Stimulated activated effector memory CD8-positive, alpha-beta T cell treated with anti-CD3 and anti-CD28 coated beads, Interleukin-12 subunit alpha, Interleukin-12 subunit beta, amount 100 ng/mL, for 72 hours (primary cell): ENCODE results near the gene SLC5A2.

Source experiments
- ATAC-seq: fragments of 150-1000 bp; cut with Tn5 transposase; 2 replicates; pipeline ENCODE4 v1.10.0; 2021
- DNase-seq, 2 donors: peaks; one replicate each; pipeline ENCODE4 v3.0.0; 2021 to 2022; ENCODE audit warnings: low spot score in 2 of 2
- H3K27ac Mint-ChIP-seq: one replicate; pipeline ENCODE4 v1.8.0; 2022; ENCODE audit warnings: mild to moderate bottlenecking, mixed read lengths
- H3K36me3 Mint-ChIP-seq: one replicate; pipeline ENCODE4 v1.8.0; 2022; ENCODE audit warnings: mild to moderate bottlenecking, mixed read lengths
- H3K4me1 Mint-ChIP-seq: one replicate; pipeline ENCODE4 v1.8.0; 2022; ENCODE audit warnings: mixed read lengths
- H3K4me3 Mint-ChIP-seq: one replicate; pipeline ENCODE4 v1.8.0; 2022; ENCODE audit warnings: mild to moderate bottlenecking, mixed read lengths
- H3K9me3 Mint-ChIP-seq: one replicate; pipeline ENCODE4 v1.8.0; 2022; ENCODE audit warnings: mixed read lengths

The SLC5A2 gene

DNA sequence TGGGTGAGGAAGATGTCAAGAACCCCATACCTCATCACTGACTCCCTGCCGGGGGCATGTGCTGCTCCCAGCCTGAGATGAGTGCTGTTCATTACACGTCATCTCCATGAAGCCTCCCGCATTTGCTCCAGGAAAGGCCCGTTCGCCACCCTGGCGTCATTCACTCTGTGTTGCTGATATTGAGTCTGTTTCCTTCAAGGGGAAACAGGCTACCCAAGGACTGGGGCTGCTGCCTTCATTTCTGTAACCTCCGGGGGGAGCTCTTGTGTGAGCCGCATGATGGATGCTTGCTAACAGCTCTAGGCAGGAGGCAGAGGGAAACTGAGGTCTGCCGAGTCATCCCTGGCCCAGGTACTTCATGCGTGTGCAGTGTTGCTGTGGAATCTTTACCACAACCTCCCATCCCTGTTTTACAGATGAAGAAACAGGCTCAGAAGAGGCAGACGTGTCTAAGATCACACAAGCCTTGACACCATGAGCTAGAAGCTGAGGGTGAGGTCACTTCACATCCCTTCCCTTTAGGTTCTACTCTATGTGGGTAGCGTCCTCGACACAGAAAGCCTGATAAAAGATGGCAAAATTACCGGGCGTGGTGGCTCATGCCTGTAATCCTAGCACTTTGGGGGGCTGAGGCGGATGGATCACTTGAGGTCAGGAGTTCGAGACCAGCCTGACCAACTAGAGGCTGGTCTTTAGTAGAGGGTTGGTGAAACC, 27.2 kb upstream of the SLC5A2 start:
- Mint-ChIP-seq H3K4me1 (peaks cover 53% of the 10 kb centered on the region), H3K27ac (peak overlapping the region; percentile 81), H3K4me3 (peak overlapping the region; percentile 84), H3K36me3 (peaks cover 53% of the 10 kb centered on the region), H3K9me3 (no peaks in the 10 kb centered on the region)
- no peak for DNase-seq
- ATAC-seq = no peak

GRCh38 chr16:31456988-31457360, 25.9 kb upstream of the SLC5A2 start:
- H3K9me3 Mint-ChIP-seq = no peaks in the 10 kb centered on the region
- peaks cover 54% of the 10 kb centered on the region for H3K4me1 Mint-ChIP-seq
- peak overlapping the region; percentile 84 for H3K4me3 Mint-ChIP-seq
- H3K36me3 Mint-ChIP-seq = peaks cover 53% of the 10 kb centered on the region
- ATAC-seq (no peak), DNase-seq (no peak)
- H3K27ac Mint-ChIP-seq = no peak overlapping the region

GRCh38 chr16:31458073-31458843, 24.7 kb upstream of the SLC5A2 start:
- ATAC-seq (peak; percentile 2), DNase-seq (peak; percentile 45 to 82)
- peak overlapping the region; percentile 98 for H3K27ac Mint-ChIP-seq
- no peaks in the 10 kb centered on the region for H3K9me3 Mint-ChIP-seq
- H3K4me3 Mint-ChIP-seq = peak overlapping the region; percentile 84
- H3K4me1 Mint-ChIP-seq = peaks cover 58% of the 10 kb centered on the region
- peaks cover 63% of the 10 kb centered on the region for H3K36me3 Mint-ChIP-seq

GRCh38 chr16:31458844-31459686, 23.9 kb upstream of the SLC5A2 start, which contains the start of gene ARMC5:
ARMC5 (plus strand) TSS chr16:31459501; CDS start chr16:31459525, 24 bp downstream.
- Mint-ChIP-seq H3K36me3 (peaks cover 67% of the 10 kb centered on the region), H3K9me3 (no peaks in the 10 kb centered on the region), H3K4me1 (peaks cover 53% of the 10 kb centered on the region), H3K4me3 (peak within 1 kb of the TSS; percentile 84), H3K27ac (peak within 1 kb of the TSS; percentile 98)
- DNase-seq = peak; percentile 88 to 98
- ATAC-seq = peak; percentile 83

DNA sequence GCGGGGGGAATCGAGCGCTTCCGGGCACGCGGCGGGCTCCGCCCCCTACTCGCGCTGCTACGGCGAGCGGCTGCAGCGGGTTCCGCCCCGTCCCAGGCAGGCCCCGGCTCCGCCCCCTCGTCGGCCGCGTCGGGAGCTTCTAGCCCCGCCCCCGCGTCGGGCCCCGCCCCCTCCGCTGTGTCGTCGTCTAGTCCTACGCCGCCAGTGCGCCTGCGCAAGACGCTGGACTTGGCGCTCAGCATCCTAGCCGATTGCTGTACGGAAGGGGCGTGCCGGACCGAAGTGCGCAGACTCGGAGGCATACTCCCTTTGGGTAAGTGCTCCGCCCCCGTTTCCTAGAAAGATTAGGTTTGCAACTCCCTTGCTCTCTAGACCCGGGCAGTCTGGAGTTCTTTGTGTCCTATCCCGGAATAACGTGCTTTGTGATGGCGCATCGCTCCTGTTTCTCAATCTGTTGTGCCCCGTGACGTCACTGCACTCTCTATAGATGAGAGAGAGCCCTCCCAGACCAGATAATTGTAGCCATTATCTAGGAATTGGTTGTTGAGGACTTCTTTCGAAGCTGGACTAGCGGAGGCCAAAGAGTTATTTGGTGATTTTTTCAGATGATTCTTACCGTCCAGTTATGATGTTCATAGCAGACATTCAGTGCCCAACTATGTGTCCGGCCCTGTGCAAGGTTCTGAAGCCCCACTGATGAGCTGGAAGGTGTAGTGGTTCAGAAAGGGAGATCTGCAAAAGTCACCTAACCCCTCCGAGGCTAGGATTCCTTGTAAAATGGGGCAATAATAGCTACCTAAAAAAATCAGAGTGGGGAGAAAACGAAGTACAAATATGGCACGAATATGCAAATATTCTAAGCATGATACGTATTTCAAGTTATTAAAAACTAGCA, 23.0 kb upstream of the SLC5A2 start:
- Mint-ChIP-seq H3K4me1 (peaks cover 52% of the 10 kb centered on the region), H3K9me3 (no peaks in the 10 kb centered on the region)
- DNase-seq = peak; percentile 100

GRCh38 chr16:31460582-31461002, 22.3 kb upstream of the SLC5A2 start:
- ATAC-seq (no peak), DNase-seq (no peak)
- Mint-ChIP-seq H3K36me3 (peaks cover 69% of the 10 kb centered on the region), H3K4me3 (peak overlapping the region; percentile 84), H3K4me1 (peaks cover 45% of the 10 kb centered on the region), H3K27ac (no peak overlapping the region), H3K9me3 (no peaks in the 10 kb centered on the region)

More for the DNA sequence above, 23.0 kb upstream of the SLC5A2 start:
- peak overlapping the region; percentile 84 for H3K4me3 Mint-ChIP-seq
- peaks cover 71% of the 10 kb centered on the region for H3K36me3 Mint-ChIP-seq
- peak overlapping the region; percentile 98 for H3K27ac Mint-ChIP-seq
- peak; percentile 87 for ATAC-seq

DNA sequence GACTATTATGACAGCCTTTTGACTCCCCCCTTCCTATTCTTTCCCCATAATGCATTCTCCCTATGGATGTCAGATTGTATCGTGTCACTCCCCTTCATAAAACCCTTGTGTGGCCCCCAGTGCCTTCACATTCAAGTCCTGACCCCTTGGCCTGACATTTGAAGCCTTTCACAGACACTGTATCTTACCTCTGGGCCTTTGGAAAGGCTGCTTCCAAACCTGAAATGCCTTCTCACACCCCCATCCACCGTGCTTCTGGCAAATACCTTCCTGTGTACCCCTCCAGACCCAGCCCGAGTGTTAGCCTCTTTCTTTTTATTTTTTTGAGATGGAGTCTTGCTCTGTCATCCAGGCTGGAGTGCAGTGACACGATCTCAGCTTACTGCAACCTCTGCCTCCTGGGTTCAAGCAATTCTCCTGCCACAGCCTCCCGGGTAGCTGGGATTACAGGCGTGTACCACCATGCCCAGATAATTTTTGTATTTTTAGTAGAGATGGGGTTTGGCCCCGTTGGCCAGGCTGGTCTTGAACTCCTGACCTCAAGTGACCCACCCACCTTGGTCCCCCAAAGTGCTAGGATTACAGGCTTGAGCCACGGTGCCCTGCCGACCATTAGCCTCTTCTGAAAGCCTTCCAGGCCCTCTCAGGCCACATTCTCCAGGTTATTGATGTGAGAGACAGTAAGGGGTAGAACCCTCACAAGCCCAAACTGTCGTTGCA, 21.6 kb upstream of the SLC5A2 start:
- peaks cover 61% of the 10 kb centered on the region for H3K36me3 Mint-ChIP-seq
- H3K4me1 Mint-ChIP-seq = peaks cover 38% of the 10 kb centered on the region

GRCh38 chr16:31461921-31462804, 20.8 kb upstream of the SLC5A2 start:
- H3K4me1 Mint-ChIP-seq = peaks cover 35% of the 10 kb centered on the region
- DNase-seq (no peak), ATAC-seq (no peak)
- H3K4me3 Mint-ChIP-seq = no peak overlapping the region
- H3K9me3 Mint-ChIP-seq = no peaks in the 10 kb centered on the region
- H3K27ac Mint-ChIP-seq = peak overlapping the region; percentile 72
- peaks cover 60% of the 10 kb centered on the region for H3K36me3 Mint-ChIP-seq

More for the DNA sequence above, 21.6 kb upstream of the SLC5A2 start:
- no peak for ATAC-seq
- Mint-ChIP-seq H3K9me3 (no peaks in the 10 kb centered on the region), H3K27ac (no peak overlapping the region), H3K4me3 (peak overlapping the region; percentile 84)
- no peak for DNase-seq

GRCh38 chr16:31464348-31464769, 18.6 kb upstream of the SLC5A2 start:
- Mint-ChIP-seq H3K36me3 (peaks cover 40% of the 10 kb centered on the region), H3K9me3 (no peaks in the 10 kb centered on the region), H3K27ac (no peak overlapping the region), H3K4me3 (no peak overlapping the region), H3K4me1 (peaks cover 28% of the 10 kb centered on the region)
- ATAC-seq (no peak), DNase-seq (no peak)

- Mint-ChIP-seq H3K36me3 (peaks cover 35% of the 10 kb centered on the region), H3K4me1 (peaks cover 28% of the 10 kb centered on the region), H3K27ac (no peak overlapping the region), H3K4me3 (no peak overlapping the region), H3K9me3 (no peaks in the 10 kb centered on the region)
- ATAC-seq = no peak
- no peak for DNase-seq
Measured at GRCh38 chr16:31464781-31465260, 18.1 kb upstream of the SLC5A2 start.

- Mint-ChIP-seq H3K4me1 (peaks cover 20% of the 10 kb centered on the region), H3K36me3 (peaks cover 31% of the 10 kb centered on the region), H3K27ac (no peak overlapping the region), H3K4me3 (no peak overlapping the region), H3K9me3 (no peaks in the 10 kb centered on the region)
- no peak for ATAC-seq
- no peak for DNase-seq
Measured at GRCh38 chr16:31465788-31466370, 17.0 kb upstream of the SLC5A2 start.

- DNase-seq (no peak), ATAC-seq (no peak)
- peaks cover 31% of the 10 kb centered on the region for H3K36me3 Mint-ChIP-seq
- peak overlapping the region; percentile 80 for H3K27ac Mint-ChIP-seq
- H3K9me3 Mint-ChIP-seq = no peaks in the 10 kb centered on the region
- H3K4me3 Mint-ChIP-seq = no peak overlapping the region
- peaks cover 14% of the 10 kb centered on the region for H3K4me1 Mint-ChIP-seq
Measured at GRCh38 chr16:31466381-31466841, 16.5 kb upstream of the SLC5A2 start.
